ENCODE results near the gene FHL2. TPM values are rescaled to one million over a fixed set of nuclear protein-coding genes. Genes with fewer than 3 reads are reported as not detected.

The FHL2 gene
- total RNA-seq, 4 donors from 2014 or later, result 27.4 to 100 (median 62.7) TPM

DNA sequence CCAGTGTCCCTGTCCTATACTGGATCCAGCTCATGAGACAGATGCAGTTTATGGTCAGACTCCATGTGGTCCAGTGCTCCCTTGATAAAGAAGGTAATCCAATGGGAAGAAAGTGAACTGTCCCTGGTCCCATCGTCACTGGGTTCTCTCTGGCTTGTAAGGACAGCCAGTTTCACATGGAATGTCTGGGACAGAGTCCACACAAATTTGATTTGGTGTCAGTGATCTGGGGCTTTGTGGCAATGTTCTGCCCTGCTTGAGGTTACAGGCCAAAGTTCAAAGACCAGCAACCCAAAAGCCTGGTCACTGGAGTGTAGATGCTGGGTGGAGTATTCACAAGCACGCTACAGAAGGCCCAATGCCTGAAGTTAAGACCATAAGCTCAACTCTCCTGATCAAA is 22.2 kb upstream of the FHL2 start:
- H3K4me3 ChIP-seq, result no peak overlapping the region
- no peaks in the 10 kb centered on the region for H3K9me3 ChIP-seq
- H3K4me1 ChIP-seq, result no peaks in the 10 kb centered on the region
- no peak overlapping the region for H3K27ac ChIP-seq
- intact Hi-C loops (cut with DNase I; ENCODE audit: low total_unique reads), result no loop called here
- TF ChIP-seq CTCF (IDR thresholded peaks at IDR 0.05), result no peak
- no peak for TF ChIP-seq POLR2A (IDR thresholded peaks at IDR 0.05)
- no peaks in the 10 kb centered on the region for H3K27me3 ChIP-seq
- no peak for DNase-seq
- H3K36me3 ChIP-seq, result no peaks in the 10 kb centered on the region

- intact Hi-C loops (cut with DNase I; ENCODE audit: low total_unique reads), result no loop called here
- Histone ChIP-seq H3K4me3 (no peak overlapping the region), H3K27ac (no peak overlapping the region), H3K36me3 (no peaks in the 10 kb centered on the region), H3K4me1 (no peaks in the 10 kb centered on the region), H3K9me3 (no peaks in the 10 kb centered on the region), H3K27me3 (no peaks in the 10 kb centered on the region)
- TF ChIP-seq CTCF (IDR thresholded peaks at IDR 0.05) (no peak), POLR2A (IDR thresholded peaks at IDR 0.05) (no peak)
- no peak for DNase-seq
Measured at GRCh38 chr2:105418522-105418921, 19.7 kb upstream of the FHL2 start.

GRCh38 chr2:105417857-105418436 is 19.1 kb upstream of the FHL2 start:
- Histone ChIP-seq H3K27me3 (no peaks in the 10 kb centered on the region), H3K36me3 (no peaks in the 10 kb centered on the region), H3K27ac (no peak overlapping the region), H3K9me3 (no peaks in the 10 kb centered on the region), H3K4me1 (no peaks in the 10 kb centered on the region), H3K4me3 (no peak overlapping the region)
- no peak for DNase-seq
- intact Hi-C loops (cut with DNase I; ENCODE audit: low total_unique reads), result no loop called here
- TF ChIP-seq CTCF (IDR thresholded peaks at IDR 0.05), result no peak
- no peak for TF ChIP-seq POLR2A (IDR thresholded peaks at IDR 0.05)

DNA sequence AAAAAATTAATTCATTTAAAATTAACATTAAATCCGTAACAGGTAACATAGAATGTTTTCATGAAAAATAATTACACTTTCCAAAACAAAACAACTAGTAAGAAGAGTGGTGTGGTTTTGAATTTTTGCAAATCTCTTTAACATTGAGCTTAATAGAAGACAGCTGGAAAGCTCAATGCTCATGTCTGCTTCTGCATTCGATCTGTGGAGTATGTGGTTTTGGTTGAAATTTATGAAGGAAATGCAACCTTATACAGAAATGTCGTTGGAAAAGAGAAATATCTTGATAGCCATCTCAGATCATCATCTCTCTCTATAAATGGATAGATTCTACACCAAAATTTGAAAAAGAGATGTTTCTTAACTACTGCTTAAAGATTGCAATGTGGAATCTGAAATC is 17.3 kb upstream of the FHL2 start:
- H3K36me3 ChIP-seq, result no peaks in the 10 kb centered on the region
- H3K9me3 ChIP-seq, result no peaks in the 10 kb centered on the region
- H3K4me1 ChIP-seq, result no peaks in the 10 kb centered on the region
- no peaks in the 10 kb centered on the region for H3K27me3 ChIP-seq
- intact Hi-C loops (cut with DNase I; ENCODE audit: low total_unique reads), result no loop called here
- H3K4me3 ChIP-seq, result no peak overlapping the region
- DNase-seq, result no peak
- TF ChIP-seq POLR2A (IDR thresholded peaks at IDR 0.05) (no peak), CTCF (IDR thresholded peaks at IDR 0.05) (no peak)
- H3K27ac ChIP-seq, result no peak overlapping the region

DNA sequence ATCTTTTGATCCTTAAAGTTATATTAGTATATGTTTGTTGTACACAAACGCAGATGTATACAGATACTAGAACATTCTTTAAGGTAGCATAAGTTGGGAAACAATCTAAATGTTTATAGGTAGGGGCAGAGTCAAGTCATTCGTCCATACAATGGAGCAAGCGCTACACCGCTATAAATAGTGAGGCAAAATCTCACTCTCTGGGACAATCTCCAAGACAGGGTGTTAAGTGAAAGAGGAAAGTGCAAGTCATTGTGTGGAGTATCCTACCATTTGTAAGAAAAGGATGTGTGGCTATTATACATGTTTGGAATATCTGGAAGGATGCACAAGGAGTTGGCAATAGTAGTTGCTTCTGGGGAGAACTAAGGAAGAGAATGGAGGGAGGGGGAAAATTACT is 16.2 kb upstream of the FHL2 start:
- Histone ChIP-seq H3K4me1 (peaks cover 0 to 6% of the 10 kb centered on the region in 2 donors), H3K36me3 (no peaks in the 10 kb centered on the region), H3K27ac (no peak overlapping the region), H3K4me3 (no peak overlapping the region), H3K9me3 (no peaks in the 10 kb centered on the region), H3K27me3 (no peaks in the 10 kb centered on the region)
- TF ChIP-seq CTCF (IDR thresholded peaks at IDR 0.05) (no peak), POLR2A (IDR thresholded peaks at IDR 0.05) (no peak)
- intact Hi-C loops (cut with DNase I; ENCODE audit: low total_unique reads), result no loop called here
- DNase-seq, result no peak
